ENCODE data around the gene SHC2.

SHC2 gene

DNA sequence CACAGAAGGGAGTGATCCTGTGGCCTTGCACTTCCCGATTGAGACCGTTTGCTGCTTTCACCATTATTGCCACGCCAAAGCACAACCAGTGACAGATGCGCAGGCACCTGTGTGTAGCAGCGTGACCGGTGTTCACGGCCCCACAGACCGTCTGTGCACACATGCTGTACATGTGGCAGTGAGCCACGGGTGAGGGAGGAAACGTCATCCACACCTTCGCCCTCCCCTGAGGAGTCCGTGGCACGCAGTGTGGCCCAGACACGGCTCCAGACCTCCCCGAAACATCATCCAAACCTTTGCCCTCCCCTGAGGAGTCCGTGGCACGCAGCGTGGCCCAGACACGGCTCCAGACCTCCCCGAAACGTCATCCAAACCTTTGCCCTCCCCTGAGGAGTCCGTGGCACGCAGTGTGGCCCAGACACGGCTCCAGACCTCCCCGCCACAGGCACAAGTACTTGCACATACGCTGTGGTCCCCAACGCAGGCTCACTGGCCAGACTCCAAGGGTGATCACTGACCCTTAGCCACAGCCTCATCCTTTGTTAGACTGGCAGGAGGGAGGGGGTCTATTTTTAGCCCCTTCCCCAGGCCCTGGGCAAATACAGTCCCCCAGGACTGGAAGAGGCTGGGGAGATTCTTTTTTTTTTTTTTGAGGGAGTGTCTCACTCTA, 7.9 kb upstream of the SHC2 start:
- H3K4me3 Mint-ChIP-seq: no peak overlapping the region
- peaks cover 3% of the 10 kb centered on the region for H3K36me3 Mint-ChIP-seq
- peaks cover 7% of the 10 kb centered on the region for H3K27me3 Mint-ChIP-seq
- DNase-seq (ENCODE audit: low spot score in 2 of 2) (no peak), ATAC-seq (ENCODE audit: low read depth) (no peak)
- no peak overlapping the region for H3K27ac Mint-ChIP-seq
- H3K4me1 Mint-ChIP-seq: no peaks in the 10 kb centered on the region
- H3K9me3 Mint-ChIP-seq: peaks cover 16% of the 10 kb centered on the region

DNA sequence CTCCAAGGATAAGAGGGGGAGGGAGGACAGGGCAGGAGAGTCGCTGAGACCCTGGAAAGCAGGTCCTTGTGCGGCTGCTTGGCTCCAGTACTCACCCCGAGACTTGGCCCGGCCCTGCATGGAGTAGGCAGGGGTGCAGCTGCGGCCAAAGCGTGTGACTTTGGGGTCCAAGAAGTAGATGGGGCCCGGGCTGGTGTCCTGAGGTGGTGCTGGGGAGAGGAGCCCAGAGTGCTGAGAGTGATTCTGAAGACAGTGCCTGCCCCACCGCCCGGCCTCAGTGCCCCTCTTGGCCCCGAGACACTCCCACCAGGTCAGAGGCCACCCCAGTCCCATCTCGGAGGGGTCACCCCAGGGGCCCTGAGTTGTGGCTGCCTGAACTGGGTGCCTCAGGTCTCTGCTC, 6.7 kb upstream of the SHC2 start:
- peaks cover 16% of the 10 kb centered on the region for H3K9me3 Mint-ChIP-seq
- ATAC-seq (ENCODE audit: low read depth) (no peak), DNase-seq (ENCODE audit: low spot score in 2 of 2) (no peak)
- no peak overlapping the region for H3K4me3 Mint-ChIP-seq
- H3K27ac Mint-ChIP-seq: no peak overlapping the region
- no peaks in the 10 kb centered on the region for H3K4me1 Mint-ChIP-seq
- H3K36me3 Mint-ChIP-seq: peaks cover 3% of the 10 kb centered on the region
- H3K27me3 Mint-ChIP-seq: peaks cover 6% of the 10 kb centered on the region

DNA sequence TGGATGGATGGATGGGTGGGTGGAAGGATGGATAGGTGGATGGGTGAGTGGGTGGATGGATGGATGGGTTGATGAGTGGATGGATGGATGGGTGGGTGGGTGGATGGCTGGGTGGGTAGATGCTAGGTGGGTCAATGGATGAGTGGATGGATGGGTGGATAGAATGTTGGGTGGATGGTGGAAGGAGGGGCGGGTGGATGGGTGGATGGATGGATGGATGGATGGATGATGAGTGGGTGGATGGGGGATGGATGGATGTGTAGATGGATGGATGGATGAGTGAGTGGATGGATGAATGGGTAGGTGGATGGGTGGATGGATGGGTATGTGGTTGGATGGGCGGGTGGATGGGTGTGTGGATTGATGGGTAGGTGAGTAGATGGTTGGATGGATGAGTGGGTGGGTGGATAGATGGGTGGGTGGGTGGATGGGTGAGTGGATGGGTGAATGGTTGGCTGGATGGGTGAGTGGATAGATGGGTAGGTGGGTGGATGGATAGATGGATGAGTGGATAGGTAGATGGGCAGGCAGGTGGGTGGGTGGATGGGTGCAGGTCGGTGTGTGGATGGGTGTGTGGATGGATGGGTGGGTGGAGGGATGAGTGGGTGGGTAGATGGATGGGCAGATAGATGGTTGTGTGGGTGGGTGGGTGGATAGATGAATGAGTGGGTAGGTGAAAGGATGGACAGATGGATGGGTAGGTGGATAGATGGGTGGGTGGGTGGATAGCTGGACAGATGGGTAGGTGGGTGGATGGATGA, 4.4 kb upstream of the SHC2 start:
- no peak overlapping the region for H3K4me3 Mint-ChIP-seq
- H3K27ac Mint-ChIP-seq: no peak overlapping the region
- peaks cover 10% of the 10 kb centered on the region for H3K27me3 Mint-ChIP-seq
- no peak for DNase-seq (ENCODE audit: low spot score in 2 of 2)
- peaks cover 3% of the 10 kb centered on the region for H3K4me1 Mint-ChIP-seq
- no peak for ATAC-seq (ENCODE audit: low read depth)
- peaks cover 16% of the 10 kb centered on the region for H3K9me3 Mint-ChIP-seq
- H3K36me3 Mint-ChIP-seq: peaks cover 3% of the 10 kb centered on the region

DNA sequence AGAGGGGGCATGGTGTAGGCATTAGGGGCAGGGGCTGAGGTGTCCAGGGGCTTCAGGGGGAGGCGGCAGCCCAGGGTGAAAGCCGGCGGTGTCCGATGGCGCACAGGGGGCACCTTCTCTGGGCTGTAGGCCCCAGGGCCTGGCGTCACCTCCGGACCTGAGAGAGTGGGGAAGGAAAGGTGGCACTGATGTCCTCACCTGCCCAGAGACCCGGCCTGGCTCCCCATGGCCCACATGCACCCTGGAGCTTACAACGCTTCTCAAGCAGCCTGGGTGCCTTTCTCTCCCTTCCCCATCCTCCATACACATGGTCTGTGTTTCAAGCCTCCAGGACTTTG, 3.3 kb upstream of the SHC2 start:
- Mint-ChIP-seq H3K4me3 (no peak overlapping the region), H3K27ac (no peak overlapping the region), H3K27me3 (peaks cover 10% of the 10 kb centered on the region), H3K4me1 (peaks cover 3% of the 10 kb centered on the region), H3K9me3 (peaks cover 13% of the 10 kb centered on the region), H3K36me3 (peaks cover 3% of the 10 kb centered on the region)
- ATAC-seq (ENCODE audit: low read depth) (no peak), DNase-seq (ENCODE audit: low spot score in 2 of 2) (no peak)

DNA sequence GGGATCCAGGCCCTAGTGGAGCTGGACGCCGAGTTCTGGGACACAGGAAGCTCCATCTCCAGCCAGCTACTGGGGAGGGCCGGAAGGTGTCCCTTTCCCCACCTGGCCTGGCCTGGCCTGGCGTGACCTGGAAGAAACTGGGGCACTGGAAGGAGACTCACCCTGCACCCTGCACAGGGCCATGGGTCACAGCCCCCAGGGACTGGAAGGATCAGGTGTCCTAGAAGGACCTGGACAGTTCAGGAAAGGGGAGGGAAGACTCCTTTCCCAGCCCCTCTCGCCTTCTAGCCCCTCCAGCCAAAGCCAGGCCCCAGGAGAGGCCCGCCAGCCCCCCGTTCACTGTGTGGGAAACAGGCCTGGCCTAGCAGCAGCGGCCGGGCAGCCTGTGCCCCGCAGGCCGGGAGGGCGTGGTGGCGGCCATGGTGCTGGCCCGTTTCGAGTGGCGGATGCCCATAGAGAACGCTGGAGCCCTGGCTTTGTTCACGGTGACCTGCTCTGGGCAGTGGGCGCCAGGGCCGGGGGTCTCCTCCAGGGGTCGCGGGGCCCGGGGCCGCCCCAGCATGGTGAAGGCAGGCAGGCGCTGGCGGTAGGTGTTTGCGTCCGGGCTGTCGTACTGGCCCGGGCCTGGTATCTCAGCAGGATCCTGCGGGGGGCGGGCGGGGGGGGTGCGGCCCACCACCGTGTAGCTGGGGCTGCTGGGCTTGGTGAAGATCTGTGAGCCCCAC, 2.8 kb upstream of the SHC2 start:
- peaks cover 3% of the 10 kb centered on the region for H3K4me1 Mint-ChIP-seq
- H3K27me3 Mint-ChIP-seq: peaks cover 10% of the 10 kb centered on the region
- H3K4me3 Mint-ChIP-seq: no peak overlapping the region
- ATAC-seq (ENCODE audit: low read depth) (no peak), DNase-seq (ENCODE audit: low spot score in 2 of 2) (no peak)
- peaks cover 13% of the 10 kb centered on the region for H3K9me3 Mint-ChIP-seq
- peaks cover 3% of the 10 kb centered on the region for H3K36me3 Mint-ChIP-seq
- H3K27ac Mint-ChIP-seq: no peak overlapping the region

DNA sequence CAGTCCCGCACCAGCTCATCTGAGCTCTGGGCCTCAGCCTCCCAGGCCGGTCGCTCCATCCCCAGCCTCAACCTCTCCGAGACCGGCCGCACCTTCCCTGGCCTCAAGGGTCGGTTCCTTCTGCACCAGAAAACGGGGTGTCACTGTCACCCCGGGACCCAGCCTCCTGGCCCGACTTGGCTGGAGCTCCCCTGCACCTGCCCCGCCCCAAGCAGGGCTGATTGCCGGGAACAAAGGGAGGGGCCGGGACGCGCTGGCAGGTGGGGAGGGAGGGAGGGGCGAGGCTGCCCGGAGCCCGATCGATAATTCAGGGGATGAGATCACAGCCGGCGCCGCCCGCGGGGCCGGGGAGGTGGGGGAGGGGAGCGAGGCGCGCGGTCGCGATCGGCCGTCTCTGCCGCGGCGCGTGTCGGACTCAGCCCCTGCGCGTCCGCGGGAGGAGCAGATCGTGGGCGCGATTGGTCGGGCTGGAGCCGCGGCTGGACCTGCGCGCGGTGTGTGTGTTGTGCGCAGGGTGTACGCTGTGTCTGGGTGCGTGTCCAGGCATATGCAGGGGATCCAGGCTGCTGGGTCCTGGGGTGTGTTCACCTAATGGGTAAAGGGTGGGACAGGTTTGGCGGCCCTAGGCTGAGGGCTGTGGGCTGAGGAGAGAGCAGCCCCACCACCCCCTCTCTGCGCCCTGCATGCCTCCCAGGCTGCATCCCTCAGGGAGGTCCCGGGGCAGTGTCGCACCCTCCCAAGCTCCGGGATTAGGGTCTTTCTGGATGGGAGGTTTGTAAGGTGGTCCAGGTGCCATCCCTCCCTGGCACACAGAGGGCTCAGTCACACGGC, 1.1 kb upstream of the SHC2 start:
- Mint-ChIP-seq H3K9me3 (peaks cover 16% of the 10 kb centered on the region), H3K36me3 (peaks cover 3% of the 10 kb centered on the region), H3K4me1 (peaks cover 3% of the 10 kb centered on the region), H3K27me3 (peaks cover 14% of the 10 kb centered on the region), H3K27ac (no peak overlapping the region), H3K4me3 (peak overlapping the region; percentile 50)
- no peak for DNase-seq (ENCODE audit: low spot score in 2 of 2)
- ATAC-seq (ENCODE audit: low read depth): no peak

DNA sequence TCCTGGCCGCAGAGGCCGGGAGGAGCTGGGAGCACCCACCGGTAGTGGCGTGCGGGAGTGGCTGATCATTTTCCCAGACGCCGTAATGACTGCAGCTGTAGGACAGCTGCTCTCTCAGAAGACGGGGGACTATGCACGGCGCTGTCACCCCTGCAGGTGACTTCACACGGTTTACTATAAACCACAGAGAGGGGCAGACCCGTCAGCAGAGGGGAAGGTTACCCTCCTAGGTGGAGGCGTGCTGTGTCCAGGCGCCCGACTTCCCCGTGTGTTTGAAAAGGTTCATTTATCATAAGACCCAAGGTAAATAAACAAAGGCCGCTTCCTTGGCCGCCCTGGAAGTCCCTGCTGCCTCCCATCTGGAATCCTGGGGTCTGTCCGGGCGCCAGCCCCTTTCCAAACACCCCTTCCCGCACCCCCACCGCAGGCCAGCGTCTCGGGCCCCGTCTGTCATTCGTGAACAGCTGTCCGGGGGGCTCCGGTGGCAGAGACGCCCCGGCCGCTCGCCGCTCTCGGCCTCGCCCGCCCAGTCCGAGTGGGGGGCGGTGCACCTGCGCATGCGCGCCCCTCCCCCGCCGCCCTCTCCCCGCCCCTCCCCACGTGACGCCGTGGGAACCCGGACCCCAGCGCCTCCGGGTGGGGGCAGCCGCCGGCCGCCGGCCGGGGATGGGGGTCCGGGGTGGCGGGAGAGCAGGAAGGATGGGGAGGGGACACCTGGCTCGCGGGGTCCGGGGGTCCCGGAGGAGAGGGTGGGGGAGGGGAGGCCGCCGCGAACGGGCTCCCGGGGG, 915 bp downstream of the SHC2 start:
- DNase-seq (ENCODE audit: low spot score in 2 of 2) (peak in 1 of 2 donors; percentile 33), ATAC-seq (ENCODE audit: low read depth) (peak; percentile 31)
- H3K27me3 Mint-ChIP-seq: peaks cover 17% of the 10 kb centered on the region
- no peak overlapping the region for H3K27ac Mint-ChIP-seq
- H3K9me3 Mint-ChIP-seq: peaks cover 7% of the 10 kb centered on the region
- H3K36me3 Mint-ChIP-seq: peaks cover 3% of the 10 kb centered on the region
- peak overlapping the region; percentile 17 for H3K4me3 Mint-ChIP-seq
- H3K4me1 Mint-ChIP-seq: peaks cover 3% of the 10 kb centered on the region

DNA sequence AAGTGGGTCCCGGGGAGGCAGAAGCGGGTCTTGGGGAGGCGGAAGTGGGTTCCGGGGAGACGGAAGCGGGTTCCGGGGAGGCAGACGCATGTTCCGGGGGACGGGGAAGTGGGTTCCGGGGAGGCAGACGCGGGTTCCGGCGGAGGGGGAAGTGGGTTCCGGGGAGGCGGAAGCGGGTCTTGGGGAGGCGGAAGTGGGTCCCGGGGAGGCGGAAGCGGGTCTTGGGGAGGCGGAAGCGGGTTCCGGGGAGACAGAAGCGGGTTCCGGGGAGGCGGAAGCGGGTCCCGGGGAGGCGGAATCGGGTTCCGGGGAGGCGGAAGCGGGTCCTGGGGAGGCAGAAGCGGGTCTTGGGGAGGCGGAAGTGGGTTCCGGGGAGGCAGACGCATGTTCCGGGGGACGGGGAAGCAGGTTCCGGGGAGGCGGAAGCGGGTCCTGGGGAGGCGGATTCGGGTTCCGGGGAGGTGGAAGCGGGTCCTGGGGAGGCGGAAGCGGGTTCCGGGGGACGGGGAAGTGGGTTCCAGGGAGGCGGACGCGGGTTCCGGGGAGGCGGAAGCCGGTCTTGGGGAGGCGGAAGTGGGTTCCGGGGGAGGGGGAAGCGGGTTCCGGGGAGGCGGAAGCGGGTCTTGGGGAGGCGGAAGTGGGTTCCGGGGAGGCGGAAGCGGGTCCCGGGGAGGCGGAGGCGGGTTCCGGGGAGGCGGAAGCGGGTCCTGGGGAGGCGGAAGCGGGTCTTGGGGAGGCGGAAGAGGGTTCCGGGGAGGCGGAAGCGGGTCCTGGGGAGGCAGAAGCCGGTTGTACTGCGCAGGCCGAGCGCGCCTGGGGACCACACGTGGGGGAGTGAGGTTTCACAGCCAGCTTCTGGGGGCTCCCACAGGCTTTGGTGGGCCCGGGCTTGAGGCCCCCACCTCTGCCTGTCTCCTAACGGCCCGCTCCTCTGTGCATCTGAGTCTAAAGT, 2.5 kb downstream of the SHC2 start:
- Mint-ChIP-seq H3K4me1 (peaks cover 3% of the 10 kb centered on the region), H3K4me3 (no peak overlapping the region), H3K27me3 (peaks cover 15% of the 10 kb centered on the region), H3K27ac (no peak overlapping the region), H3K36me3 (no peaks in the 10 kb centered on the region), H3K9me3 (peaks cover 3% of the 10 kb centered on the region)
- DNase-seq (ENCODE audit: low spot score in 2 of 2) (no peak), ATAC-seq (ENCODE audit: low read depth) (no peak)

DNA sequence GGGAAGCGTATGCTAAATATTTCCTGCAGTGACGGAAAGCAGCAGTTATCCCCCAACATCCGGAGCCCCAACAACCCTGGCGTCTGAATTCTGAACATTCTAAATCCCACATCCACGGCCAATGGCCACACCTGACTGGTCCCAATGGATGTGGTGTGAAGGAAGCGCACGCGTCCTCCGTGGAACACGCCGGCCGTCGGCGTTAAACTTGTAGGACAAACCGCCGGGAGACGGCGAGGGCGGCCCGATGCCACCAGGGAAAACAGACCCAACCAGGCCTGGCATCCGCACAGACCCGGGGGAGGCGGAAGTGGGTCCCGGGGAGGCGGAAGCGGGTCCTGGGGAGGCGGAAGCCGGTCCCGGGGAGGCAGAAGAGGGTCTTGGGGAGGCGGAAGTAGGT, 3.2 kb downstream of the SHC2 start:
- Mint-ChIP-seq H3K27ac (no peak overlapping the region), H3K4me3 (no peak overlapping the region), H3K9me3 (peaks cover 3% of the 10 kb centered on the region), H3K4me1 (peaks cover 3% of the 10 kb centered on the region), H3K36me3 (no peaks in the 10 kb centered on the region), H3K27me3 (peaks cover 13% of the 10 kb centered on the region)
- ATAC-seq (ENCODE audit: low read depth) (no peak), DNase-seq (ENCODE audit: low spot score in 2 of 2) (no peak)

DNA sequence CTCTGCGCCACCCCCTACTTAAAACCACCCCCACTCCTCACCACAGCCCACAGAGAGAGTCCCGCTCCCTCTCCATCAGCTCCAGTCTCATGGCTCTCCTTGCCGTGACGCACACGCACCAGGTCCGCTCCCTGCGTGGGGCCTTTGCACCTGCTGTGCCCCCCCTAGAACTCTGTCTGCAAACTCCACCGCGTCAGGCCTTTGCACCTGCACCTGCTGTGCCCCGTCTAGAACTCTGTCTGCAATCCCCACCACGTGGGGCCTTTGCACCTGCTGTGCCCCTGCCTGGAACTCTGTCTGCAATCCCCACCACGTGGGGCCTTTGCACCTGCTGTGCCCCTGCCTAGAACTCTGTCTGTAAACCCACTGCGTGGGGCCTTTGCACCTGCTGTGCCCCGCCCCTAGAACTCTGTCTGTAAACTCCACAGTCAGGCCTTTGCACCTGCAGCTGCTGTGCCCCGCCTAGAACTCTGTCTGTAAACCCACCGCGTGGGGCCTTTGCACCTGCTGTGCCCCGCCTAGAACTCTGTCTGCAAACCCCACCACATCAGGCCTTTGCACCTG, 4.2 kb downstream of the SHC2 start:
- H3K36me3 Mint-ChIP-seq: no peaks in the 10 kb centered on the region
- H3K27me3 Mint-ChIP-seq: peaks cover 10% of the 10 kb centered on the region
- DNase-seq (ENCODE audit: low spot score in 2 of 2) (no peak), ATAC-seq (ENCODE audit: low read depth) (no peak)
- H3K4me1 Mint-ChIP-seq: peaks cover 2% of the 10 kb centered on the region
- no peak overlapping the region for H3K4me3 Mint-ChIP-seq
- H3K9me3 Mint-ChIP-seq: peaks cover 3% of the 10 kb centered on the region
- H3K27ac Mint-ChIP-seq: no peak overlapping the region

DNA sequence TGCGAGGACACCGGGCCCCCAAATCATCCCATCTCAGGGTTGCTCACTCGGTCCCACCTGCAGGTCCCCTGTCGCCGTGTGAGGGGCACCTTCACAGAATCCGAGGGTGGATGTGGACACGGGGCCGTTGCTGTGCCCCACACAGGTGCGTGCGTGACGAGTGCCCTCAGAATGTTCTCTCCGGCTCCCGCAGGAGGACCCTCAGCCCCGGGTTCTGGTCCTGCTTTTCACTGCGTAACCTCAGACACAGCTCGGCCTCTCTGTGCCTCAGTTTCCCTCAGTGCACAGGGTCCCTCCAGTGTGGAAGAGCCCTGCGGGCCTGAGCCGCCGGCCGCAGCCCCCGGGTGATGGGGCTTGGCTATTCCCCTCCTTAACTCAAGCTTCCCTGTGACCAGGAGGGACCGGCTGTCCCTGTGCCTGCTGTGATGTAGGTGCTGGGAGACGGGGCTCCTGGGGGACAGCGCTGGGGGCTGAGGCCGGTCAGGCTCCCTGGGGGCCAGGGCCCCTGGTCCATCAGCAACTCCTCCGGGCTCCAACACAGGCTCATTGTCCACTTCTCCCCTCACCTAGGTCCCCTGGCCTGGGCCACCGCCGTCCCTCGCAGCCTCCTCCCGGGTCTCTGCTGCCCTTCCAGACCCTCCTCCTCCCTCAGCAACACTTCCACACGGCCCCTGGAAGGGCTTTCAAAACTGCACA, 4.8 kb downstream of the SHC2 start:
- Mint-ChIP-seq H3K36me3 (no peaks in the 10 kb centered on the region), H3K27ac (no peak overlapping the region), H3K4me3 (no peak overlapping the region), H3K9me3 (peaks cover 3% of the 10 kb centered on the region), H3K27me3 (peaks cover 9% of the 10 kb centered on the region), H3K4me1 (no peaks in the 10 kb centered on the region)
- no peak for DNase-seq (ENCODE audit: low spot score in 2 of 2)
- no peak for ATAC-seq (ENCODE audit: low read depth)

Measured in memory B cell (primary cell).